H7 (cell line): ENCODE results near the gene MYO5C. TPM values are rescaled to one million over a fixed set of nuclear protein-coding genes. Genes with fewer than 3 reads are reported as not detected.
A peak's percentile ranks its signal among the peaks of the same experiment; 100 is the strongest.

Source experiments
- DNase-seq: peaks from one replicate; pipeline ENCODE4 v3.0.0; 2012
- H3K27me3 ChIP-seq: 2 replicates; pipeline ENCODE4 v1.6.0; 2011; ENCODE audit warnings: mild to moderate bottlenecking, low read length; ENCODE audit not compliant: control insufficient read depth, insufficient read depth
- H3K36me3 ChIP-seq: replicated peaks from 2 replicates; pipeline ENCODE4 v1.5.1; 2011; ENCODE audit warnings: low read length; ENCODE audit not compliant: control insufficient read depth, insufficient read depth
- H3K4me3 ChIP-seq: 2 replicates; pipeline ENCODE4 v1.5.1; 2011; ENCODE audit warnings: low read depth, mild to moderate bottlenecking, control low read depth, low read length, moderate library complexity; ENCODE audit not compliant: insufficient read depth
- total RNA-seq: library from RNA; depleted of rRNA; stranded (reverse); fragments of >200 nt; shearing (Covaris generic); gene quantifications from 2 replicates; pipeline ENCODE4 v1.2.3, GENCODE V29; 2014

MYO5C gene
- total RNA-seq, 1 experiment from 2014 or later = 1.7 TPM

DNA sequence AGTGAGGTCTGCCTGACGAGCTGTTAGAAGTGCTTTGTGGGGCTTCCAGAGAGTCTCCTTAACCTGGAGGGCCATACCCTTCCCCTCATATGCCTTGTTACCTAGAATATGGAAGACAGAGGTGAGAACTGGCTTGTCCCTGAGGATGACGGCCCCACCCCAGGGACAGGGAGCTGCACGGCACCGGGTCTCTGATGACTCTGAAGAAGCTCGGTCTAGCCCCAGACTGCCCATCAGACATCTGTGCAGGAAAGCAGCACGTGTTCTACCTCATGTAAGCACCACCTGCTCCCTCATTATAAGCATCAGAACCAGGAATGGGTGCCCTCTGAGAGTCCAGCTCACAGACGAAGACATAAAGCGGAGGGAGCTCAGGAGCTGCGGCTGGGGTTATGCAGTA lies 18.0 kb downstream of the MYO5C start:
- peaks cover 30% of the 10 kb centered on the region for H3K36me3 ChIP-seq
- DNase-seq = no peak
- no peak overlapping the region for H3K4me3 ChIP-seq
- H3K27me3 ChIP-seq = no peaks in the 10 kb centered on the region

DNA sequence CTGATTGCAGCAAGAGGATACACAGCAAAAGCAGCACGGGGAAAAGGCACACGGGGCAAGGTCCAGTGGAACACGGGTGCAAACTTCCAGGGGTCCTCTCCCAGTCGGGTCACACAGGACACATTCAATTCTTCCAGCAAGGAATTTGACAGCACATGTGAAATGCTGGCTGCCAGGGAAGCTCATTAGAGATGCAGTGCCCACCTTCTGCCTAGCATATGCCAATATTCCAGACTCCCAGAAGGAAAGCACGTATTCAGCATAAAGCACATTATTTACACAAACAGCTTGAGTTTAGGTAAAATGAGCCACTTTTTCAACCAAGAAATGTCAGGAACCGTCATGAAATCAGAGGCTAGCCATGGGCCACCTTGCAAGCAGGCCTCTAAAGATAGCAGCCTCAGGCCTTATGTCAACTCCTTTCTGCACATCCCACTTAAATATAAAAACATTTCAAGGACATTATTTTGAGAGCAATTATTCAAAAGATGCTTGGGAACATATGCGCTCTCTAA lies 19.3 kb downstream of the MYO5C start:
- H3K36me3 ChIP-seq = peaks cover 33% of the 10 kb centered on the region
- no peak overlapping the region for H3K4me3 ChIP-seq
- no peak for DNase-seq
- no peaks in the 10 kb centered on the region for H3K27me3 ChIP-seq

DNA sequence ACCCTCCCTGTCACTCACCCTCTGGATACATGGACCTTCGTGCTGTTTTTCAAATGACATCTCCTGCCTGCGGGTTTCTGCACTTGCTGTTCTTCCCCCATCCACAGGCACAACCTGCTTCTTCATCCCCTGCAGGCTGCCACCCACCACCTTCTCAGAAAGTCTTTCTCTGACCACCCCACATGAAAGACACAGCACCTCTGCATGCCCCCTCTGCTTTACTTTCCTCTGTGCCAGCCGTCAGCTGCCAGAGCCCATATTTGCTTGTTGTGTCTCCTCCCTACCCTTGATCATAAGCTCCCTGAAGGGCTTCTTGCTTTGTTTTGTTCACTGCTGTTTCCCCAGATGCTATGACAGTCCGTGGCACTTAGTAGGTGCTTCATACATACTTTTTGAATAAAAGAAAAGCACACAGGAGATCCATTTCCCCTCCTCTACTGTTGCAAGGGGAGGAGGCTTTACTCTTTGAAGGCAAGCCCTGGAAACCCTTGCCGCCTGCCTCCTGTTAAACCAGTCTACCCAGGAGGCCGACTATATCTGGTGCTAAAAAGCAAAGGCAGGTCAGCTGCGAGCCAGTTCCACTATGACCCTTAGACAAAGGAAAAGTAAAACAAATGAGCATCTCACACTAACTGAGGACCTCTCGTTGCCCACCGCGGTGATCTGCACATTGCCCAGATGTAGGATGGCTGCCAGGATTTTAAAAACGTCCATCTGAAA lies 31.9 kb downstream of the MYO5C start:
- no peak overlapping the region for H3K4me3 ChIP-seq
- no peak for DNase-seq
- H3K36me3 ChIP-seq = peaks cover 9% of the 10 kb centered on the region
- H3K27me3 ChIP-seq = no peaks in the 10 kb centered on the region

DNA sequence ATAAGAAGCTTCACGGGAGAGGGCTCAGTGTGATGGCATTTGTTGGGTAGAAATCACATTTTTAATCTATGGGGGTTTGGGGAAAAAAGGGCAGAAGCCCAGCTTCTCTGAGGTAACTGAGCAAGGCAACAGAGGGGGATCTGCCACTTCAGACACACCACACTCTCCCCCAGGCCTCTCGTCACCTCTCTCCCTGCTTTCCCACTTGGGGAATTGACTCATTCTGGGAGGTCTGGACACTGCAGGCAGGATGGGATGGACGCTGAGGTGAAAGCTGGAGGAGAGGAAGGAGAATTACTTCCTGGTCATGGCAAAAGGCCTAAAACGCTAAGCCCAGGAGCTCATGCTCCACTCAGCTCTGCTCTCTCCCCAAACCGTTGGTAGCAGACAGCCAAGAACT lies 33.2 kb downstream of the MYO5C start:
- Histone ChIP-seq H3K36me3 (peaks cover 5% of the 10 kb centered on the region), H3K4me3 (no peak overlapping the region), H3K27me3 (no peaks in the 10 kb centered on the region)
- peak; percentile 52 for DNase-seq

DNA sequence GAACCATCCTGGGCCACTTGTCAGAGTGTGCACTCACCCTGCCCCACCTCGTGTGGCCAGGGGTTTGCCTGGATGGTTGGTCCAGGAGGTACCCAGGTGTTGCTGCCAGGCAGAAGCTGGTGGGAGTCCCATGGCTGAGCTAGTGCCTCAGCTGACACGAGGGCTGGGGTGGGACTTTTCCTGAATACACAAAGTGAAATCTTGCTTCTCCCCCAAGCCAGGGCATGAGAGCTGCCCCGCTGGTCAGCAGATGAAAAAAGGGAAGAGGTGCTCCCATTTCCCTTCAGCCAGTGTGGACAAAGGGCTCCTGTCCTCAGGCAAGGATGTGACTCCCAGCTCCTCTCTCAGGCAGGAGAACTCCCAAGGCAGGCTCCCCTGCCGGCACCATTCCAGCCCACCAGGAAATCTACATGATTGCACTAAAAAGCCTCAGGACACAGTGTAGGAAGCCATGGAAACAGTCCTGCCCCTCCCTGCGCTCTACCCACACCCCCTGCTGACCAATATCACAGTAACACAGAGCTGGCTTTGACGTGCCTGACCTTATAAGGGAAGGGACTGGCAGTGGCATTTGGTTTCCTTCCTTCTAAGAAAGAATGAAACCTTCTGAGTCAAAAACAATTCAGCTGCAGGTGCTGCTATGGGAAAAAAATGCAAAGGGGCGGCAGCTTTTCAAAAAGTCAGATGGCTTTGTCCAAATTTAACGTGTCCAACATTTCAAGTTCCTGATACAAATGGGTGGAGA lies 33.9 kb downstream of the MYO5C start:
- peak; percentile 88 for DNase-seq
- H3K4me3 ChIP-seq = no peak overlapping the region
- H3K27me3 ChIP-seq = no peaks in the 10 kb centered on the region
- peaks cover 5% of the 10 kb centered on the region for H3K36me3 ChIP-seq

DNA sequence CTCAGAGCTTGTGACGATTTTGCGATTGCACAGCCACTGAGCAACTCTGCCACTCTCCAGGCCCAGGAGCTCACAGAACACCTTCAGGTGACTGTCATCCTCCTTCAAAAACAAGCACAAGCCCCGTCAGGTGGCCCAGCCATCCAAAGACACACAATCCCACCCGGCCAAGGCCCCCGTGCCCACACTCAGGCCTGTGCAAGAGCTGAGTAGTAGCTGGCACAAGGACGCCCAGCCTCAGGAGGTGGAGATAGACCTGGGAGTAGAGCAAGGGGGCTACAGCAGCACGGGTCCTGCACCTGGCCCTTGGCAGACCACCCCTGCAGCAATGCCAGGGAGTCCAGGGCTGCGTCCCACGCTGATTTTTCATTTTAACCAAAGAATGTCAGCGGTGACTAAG lies 34.6 kb downstream of the MYO5C start:
- H3K27me3 ChIP-seq = no peaks in the 10 kb centered on the region
- peaks cover 4% of the 10 kb centered on the region for H3K36me3 ChIP-seq
- H3K4me3 ChIP-seq = no peak overlapping the region
- no peak for DNase-seq

DNA sequence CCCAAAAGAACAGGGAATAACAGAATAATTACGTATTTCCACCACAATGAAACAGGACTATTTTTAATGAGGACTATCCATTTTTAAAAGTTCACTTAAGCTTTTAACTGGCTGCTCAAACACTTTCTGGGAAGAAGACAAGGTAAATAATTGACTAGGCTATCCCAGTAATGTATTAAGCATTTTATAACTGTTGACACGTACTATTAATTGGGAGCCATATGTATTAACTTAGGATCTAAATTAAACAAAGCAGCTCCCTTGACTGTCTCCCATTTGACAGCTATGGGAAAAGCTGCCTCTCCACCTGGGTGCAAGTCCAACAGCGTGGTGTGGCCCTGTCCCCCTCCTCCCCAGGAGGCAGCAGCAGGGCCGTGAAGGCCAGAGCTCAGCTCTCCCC lies 36.1 kb downstream of the MYO5C start:
- Histone ChIP-seq H3K36me3 (peaks cover 5% of the 10 kb centered on the region), H3K4me3 (no peak overlapping the region), H3K27me3 (no peaks in the 10 kb centered on the region)
- DNase-seq = no peak

DNA sequence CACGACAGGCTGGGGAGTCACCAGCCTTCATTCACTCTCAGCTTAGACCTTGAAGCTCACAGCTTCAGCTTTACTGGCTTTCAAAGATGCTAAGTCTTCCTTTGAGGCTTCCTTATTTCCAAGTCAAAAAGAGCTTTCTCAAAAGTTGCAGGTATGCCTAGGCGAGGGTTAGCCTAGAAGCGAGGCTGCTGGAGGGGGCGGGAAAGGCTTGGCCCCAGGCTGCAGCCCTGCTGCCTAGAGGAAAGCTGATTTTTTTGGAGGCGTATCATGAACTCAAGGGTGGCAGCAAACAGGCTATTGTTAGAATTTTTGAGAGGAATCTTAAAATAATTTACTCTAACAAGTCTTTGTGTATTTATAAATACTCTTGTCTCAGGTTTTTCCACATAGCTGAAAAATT lies 37.1 kb downstream of the MYO5C start:
- no peaks in the 10 kb centered on the region for H3K27me3 ChIP-seq
- peak; percentile 47 for DNase-seq

DNA sequence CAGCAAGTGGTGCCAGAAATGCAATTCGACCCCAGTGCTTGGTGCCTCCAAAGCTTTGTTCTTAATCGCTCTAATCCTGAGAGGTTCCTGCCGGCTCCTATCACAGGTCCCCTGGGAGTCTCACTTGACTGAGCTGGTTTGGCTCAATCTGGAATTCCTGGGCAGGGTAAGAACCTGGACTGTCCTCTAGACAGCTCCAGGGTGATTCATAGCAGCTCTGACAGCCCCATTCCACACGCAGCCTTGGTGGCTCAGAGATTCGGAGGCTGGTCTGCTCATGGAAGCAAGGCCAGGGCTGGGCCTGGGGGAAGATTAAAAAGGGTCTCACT lies 37.9 kb downstream of the MYO5C start:
- peak; percentile 54 for DNase-seq
- Histone ChIP-seq H3K36me3 (peaks cover 8% of the 10 kb centered on the region), H3K27me3 (no peaks in the 10 kb centered on the region), H3K4me3 (no peak overlapping the region)

More for the DNA sequence above, 37.1 kb downstream of the MYO5C start:
- Histone ChIP-seq H3K4me3 (no peak overlapping the region), H3K36me3 (peaks cover 6% of the 10 kb centered on the region)

DNA sequence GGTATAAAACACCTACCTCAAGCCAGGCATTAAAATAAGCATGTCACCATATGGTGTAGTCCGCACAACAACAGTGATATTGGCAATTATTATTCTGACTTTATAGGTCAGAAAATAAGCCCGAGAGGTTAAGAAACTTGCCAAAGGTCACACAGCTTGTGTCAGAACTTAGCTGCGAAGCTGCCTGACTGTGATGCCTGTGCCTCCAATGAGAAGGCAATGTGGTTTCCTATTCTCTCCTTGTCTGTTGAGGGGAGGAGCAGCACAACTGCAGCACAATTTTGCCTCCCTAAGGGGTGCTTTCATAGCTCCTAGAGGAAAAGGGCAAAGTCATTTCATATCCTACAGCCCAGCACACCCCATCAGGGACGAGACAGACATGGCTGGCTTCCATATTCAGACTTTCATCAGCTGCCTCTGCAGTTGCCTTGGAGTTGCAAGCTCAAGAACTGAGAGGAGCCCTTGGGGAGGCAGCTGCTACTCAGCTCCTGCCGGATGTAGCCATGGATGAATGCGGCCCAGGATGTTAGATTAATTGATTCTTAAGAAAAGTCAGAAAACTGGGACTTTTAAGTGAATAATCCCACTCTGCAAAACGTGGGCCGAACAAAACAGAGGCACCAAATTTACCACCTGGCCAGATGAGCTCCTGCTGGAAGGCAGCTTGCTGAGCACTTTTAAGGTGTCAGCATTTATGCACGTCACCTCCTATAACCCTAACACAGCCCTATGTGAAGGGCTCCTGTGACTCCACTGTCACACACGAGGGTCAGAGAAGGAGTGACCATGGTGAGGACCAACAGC lies 38.5 kb downstream of the MYO5C start:
- Histone ChIP-seq H3K4me3 (no peak overlapping the region), H3K27me3 (no peaks in the 10 kb centered on the region), H3K36me3 (peaks cover 6% of the 10 kb centered on the region)
- peak; percentile 43 for DNase-seq

DNA sequence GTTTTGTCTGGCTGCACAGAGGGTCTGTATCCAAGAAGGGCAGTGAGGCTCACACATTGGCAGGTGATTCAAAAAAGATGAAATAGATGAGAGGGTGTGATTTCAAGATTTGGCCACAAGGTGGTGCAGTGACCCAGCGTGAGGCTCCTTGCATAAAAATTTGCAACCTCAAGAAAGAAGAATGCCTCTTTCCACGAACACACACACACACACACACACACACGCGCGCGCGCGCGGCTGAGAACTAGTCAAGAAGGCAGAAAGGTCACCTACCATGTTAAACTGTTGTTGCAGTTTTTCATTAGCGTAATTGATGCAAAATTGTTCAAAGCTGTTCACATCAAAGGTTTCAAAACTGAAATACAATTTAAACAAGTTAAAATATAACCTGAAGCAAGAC lies 39.2 kb downstream of the MYO5C start:
- Histone ChIP-seq H3K27me3 (no peaks in the 10 kb centered on the region), H3K36me3 (peaks cover 6% of the 10 kb centered on the region), H3K4me3 (no peak overlapping the region)
- peak; percentile 81 for DNase-seq

DNA sequence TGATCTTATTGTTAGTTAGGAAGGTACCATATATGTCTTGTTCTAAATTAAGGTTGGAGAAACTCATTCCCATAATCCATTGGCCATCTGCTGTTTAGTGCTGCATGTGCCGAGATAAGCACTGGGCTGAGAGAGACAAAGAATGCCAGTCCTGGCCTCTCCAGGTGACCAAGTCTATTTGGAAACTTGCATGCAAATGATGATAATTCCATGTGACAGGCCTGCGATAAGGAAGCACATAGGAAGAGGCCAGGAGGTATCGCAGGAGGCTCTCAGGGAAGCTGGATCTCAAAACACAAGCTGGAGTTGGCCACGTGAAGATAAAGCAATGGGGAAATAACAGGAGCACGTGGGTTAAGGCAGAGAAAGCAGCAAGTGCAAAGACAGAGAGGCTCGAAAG lies 39.7 kb downstream of the MYO5C start:
- Histone ChIP-seq H3K4me3 (no peak overlapping the region), H3K27me3 (no peaks in the 10 kb centered on the region), H3K36me3 (peaks cover 7% of the 10 kb centered on the region)
- DNase-seq = no peak

DNA sequence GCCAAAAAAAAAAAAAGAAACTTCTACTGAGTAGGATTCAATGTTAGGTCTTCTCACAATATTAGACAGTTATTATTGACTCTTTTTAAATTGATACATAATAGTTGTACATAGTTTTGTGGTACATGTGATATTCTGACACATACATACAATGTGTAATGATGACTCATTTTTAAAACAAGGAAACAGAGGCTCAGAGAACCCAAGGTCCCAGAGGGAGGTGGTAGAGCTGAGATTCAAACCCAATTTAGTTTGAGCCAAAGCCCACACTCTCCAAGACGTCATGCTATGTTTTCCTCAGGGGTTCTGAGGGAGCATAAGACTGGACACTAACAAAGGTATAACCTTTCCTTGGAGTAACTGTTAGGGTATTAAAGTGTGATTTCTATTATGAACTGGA lies 40.6 kb downstream of the MYO5C start:
- Histone ChIP-seq H3K4me3 (no peak overlapping the region), H3K27me3 (no peaks in the 10 kb centered on the region), H3K36me3 (peaks cover 7% of the 10 kb centered on the region)
- no peak for DNase-seq

DNA sequence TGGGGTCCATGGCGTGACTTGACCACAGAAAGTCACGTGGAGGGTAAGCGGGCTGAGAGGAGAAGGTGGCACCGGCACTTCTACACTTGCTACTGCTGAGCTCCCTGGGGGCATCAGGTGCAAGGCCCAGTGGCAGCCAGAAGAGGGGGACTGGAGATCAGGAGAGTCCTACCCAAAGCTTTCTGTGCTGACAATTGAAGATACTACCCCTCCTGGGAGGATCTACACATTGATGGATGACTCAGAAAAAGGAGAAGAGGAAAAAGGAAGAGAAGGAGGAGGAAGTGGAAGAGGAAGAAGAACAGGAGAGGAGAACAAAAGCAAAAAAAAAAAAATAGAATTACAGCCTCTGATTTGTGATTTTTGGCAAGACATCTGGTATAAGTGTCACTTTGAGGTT lies 41.2 kb downstream of the MYO5C start:
- peaks cover 7% of the 10 kb centered on the region for H3K36me3 ChIP-seq
- no peak overlapping the region for H3K4me3 ChIP-seq
- no peak for DNase-seq
- H3K27me3 ChIP-seq = no peaks in the 10 kb centered on the region

DNA sequence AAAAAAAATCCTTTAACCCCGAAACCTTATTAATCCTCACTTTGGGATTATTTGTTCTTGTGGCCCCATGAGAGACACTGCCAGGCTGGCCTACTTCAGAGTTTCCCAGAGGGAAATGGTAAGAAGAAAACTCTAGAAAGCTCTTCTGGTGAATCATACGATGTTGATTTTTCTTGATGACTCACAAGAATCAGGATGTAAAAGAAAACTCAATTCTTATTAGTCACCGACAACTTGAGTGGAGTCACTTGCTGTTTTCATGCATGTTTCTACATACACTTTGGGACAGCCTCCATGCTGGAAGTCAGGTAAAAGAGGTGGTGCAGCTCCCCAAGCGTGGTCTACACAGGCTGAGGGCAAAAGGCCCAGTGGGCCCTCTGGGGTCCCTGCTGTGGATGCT lies 42.8 kb downstream of the MYO5C start:
- no peaks in the 10 kb centered on the region for H3K27me3 ChIP-seq
- peaks cover 7% of the 10 kb centered on the region for H3K36me3 ChIP-seq
- DNase-seq = no peak
- H3K4me3 ChIP-seq = no peak overlapping the region
